GM19025 (cell line): ENCODE data around the gene FLII.
"Not testable (repeated sequence)": the region's sequence is repeated elsewhere in the genome, so short reads cannot be mapped to it uniquely, and the experiment has no call there.

Experiments
- ATAC-seq: cut with Tn5 transposase; IDR thresholded peaks from one replicate; pipeline ENCODE4 v1.9.1; 2021; ENCODE audit warnings: mild to moderate bottlenecking, low read depth, moderate library complexity; ENCODE audit not compliant: unreplicated experiment

FLII gene

DNA sequence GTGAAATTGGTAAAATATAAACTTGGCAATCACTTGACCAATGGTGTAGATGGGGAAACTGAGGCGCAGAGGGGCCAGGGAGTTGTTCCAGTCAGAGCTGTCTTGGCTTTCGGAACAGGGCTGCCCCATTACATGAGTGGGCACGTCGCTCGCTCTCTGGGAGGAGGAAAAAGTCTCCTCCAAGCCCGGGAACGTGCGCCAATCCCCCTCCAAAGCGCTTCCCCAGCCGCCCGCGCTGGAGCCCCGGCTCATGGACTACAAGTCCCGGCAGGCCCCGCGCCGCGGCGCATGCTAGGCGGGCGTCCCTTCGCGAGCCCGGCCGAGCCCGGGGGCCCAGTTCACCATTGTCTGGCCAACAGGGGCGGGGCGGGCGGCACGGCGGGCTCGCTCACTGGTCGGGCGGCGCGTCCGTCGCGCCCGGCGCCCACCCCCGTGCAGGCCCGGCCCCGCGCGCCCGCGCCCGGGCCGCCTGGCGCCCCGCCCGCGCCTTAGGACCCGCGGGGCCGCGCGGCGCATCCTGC lies 33.4 kb downstream of the FLII start, which contains the start of gene LLGL1:
Gene LLGL1 (plus strand): TSS at position 515 of the 521 bp plus-strand sequence. CDS start 48 bp downstream, outside the sequence.
- peak; percentile 93 for ATAC-seq

DNA sequence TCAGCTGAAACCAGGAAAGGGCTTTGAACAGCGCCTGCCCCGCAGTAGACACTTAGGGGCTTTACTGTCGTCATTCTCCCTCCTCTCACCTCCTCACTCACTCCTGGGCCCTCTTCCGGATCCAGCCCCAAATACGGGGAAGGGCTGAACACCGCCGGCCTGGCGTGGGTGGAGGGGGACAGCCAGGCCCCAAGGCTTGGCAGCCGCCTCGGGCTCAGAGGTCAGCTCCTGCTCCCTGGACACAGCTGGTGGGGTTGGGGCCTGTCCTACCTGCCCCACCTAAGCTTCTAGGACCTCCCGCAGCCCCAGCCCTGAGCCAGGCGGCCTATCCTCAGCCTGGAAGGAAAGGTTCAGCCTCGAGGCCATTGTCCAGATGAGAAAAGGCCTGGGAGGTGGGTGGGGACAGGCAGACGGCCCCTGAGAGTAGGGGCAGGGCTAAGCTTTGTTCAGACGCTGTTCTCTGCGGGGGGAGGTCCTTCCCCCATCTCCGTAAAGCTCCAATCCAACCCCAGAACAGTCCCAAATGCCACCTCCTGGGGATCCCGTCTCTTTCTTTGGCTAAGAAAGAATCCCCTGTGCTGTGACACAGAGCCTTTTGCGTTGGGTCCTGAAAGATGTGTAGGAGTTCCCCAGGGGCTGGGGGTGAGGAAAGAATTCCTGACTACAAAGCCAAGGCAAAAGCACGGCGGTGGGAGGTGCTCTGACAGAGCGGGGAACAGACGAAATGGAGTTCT lies 34.0 kb downstream of the FLII start:
- ATAC-seq = no peak

DNA sequence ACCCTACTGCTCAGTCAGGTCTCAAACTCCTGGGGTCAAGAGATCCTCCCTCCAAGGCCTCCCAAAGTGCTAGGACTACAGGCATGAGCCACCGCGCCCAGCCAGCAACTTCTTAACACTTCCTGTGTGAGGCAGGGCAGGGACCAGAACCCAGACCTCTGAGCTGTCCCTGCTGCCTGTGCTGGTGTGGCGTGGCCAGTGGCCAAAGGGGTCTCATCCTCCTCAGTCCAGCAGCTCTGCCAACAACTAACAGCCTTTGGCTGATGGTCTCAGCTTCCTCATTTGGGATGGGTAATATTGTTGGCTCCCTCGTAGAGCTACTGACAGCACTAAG lies 34.5 kb downstream of the FLII start:
- ATAC-seq = no peak

DNA sequence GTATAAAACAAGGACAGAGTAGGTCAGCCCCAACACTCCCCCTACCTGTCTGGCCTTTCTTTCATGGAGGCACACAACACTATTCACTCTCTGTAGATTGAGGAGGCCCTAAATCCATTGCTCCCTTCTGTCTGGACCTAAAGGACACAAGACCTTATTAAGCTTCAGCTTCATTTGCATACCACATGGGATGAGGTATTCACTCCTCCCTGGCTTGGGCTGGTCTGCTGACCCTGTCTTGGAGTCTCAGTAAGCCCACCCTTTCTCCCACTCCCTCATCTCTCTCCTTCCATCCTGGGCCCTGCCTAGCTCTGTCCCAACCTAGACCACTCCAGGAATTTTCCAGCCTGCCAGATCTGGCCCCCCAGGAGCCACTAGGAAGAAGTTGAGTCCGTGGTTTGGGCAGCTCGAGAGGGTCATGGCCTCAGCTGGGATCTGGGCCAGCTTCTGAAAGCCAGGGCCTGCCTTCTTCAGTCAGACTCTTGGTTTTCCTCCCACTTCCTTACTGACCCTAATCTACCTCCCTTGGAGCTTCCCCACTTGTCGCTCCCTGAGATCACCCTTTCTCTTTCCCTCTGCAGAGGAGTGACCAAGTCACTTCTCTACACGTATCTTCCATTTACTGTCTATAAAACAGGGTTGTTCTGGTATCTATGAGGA lies 39.7 kb downstream of the FLII start:
- no peak for ATAC-seq

DNA sequence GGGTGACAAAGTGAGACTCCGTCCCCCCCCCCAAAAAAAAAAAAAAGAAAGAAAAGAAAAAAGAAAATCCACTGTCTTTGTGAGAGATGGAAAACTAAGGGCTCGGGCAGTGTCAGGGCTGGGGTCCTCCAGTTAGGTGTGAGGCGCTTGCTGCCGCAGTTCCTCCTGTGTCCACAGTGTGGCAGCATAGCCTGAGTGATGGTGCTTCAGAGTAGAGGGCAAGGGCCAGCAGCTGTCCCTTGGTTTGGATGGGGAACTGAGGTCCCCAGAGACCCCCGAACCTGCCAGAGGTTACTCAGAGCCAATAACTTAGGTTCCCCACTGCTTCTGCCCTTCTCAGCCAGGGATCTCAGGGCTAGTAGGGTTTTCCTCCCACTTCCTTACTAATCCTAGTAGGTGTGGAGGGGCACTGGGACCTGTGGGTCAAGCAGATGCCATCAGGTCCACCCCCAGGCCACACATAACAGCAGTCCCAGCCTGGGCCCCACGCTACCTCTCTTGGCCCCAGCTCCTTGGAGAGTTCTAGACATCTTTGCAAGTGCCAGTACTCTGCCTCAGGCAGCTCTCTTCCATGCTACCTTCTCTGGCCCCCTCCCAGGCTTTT lies 41.0 kb downstream of the FLII start:
- ATAC-seq = no peak

DNA sequence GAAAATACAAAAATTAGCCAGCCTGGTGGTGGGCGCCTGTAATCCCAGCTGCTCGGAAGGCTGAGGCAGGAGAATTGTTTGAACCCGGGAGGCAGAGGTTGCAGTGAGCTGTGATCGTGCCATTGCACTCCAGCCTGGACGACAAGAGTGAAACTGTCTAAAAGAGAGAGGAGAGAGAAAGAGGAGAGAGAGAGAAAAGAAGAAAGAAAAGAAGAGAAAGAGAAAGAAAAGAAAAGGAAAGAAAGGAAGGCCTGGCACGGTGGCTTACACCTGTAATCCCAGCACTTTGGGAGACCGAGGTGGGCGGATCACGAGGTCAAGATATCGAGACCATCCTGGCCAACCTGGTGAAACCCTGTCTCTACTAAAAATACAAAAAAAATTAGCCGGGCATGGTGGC lies 41.6 kb downstream of the FLII start:
- not testable (repeated sequence) for ATAC-seq

DNA sequence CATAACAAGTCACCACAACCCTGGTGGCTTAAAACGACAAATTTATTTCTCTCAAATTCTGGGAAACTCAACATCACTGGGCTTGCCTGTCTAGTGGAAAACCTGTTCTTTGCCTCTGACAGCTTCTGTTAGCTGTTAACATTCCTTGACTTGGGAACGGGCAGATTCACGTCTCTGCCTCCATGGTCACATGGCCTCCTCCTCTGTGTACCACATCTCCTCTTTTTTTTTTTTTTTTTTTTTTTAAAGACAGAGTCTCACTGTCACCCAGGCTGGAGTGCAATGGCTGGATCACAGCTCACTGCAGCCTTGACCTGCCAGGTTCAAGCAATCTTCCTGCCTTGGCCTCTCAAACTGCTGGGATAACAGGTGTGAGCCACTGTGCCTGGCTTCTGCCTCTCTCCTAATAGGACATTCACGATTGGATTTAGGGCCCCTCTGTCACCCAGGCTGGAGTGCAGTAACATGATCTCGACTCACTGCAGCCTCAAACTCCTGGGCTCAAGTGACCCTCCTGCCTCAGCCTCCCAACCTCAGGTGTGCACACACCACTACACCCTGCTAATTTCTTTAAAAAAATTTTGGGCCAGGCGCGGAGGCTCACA lies 44.8 kb downstream of the FLII start:
- ATAC-seq = no peak

DNA sequence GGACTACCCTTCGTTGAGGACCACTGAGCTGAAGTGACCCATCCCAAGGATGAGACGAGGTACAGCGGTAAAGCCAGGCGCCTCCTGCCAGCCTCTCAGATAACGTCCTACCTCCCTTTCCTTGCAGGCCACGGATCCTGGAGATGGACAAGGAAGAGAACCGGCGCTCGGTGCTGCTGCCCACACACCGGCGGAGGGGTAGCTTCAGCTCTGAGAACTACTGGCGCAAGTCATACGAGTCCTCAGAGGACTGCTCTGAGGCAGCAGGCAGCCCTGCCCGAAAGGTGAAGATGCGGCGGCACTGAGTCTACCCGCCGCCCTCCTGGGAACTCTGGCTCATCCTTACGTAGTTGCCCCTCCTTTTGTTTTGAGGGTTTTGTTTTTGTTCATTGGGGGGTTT lies 50.4 kb downstream of the FLII start:
- no peak for ATAC-seq

DNA sequence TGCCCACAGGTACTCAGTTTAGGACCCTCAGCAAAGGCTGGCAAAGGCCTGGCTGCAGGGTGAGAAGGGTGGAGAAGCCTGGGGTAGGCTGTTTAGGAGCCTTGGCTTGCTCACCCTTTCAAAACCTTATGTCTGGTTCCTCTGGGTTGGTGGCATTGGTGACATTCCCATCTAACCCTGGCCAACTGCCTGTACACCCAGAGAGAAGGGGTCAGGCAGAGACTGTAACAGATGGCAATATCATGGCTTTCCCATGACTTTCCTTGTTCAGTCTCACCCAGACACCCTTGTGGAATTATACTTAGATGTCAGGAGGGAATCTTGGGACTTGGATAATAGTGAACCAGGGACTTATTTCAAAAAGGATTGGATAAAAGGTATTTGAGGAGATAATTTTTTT lies 51.6 kb downstream of the FLII start:
- ATAC-seq = no peak

DNA sequence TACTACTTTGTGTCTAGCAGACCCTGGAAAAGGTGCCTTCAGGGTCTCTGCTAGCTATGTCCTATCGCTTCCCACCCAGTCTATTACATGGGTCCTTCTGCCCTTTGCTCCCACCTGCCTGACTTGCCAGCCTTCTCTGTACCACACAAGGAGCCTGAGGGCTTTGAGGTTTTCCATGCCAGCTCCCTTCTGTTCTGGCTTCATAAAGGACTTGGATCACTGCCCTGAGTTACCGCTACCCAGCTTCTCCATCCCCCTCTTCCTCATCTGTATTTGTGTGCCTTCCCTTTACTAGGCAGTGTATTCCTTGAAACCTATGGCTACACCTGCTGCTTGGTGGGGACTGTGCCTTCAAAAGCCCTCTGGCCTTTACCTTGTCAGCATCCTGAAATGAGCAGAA lies 52.7 kb downstream of the FLII start:
- ATAC-seq = no peak

DNA sequence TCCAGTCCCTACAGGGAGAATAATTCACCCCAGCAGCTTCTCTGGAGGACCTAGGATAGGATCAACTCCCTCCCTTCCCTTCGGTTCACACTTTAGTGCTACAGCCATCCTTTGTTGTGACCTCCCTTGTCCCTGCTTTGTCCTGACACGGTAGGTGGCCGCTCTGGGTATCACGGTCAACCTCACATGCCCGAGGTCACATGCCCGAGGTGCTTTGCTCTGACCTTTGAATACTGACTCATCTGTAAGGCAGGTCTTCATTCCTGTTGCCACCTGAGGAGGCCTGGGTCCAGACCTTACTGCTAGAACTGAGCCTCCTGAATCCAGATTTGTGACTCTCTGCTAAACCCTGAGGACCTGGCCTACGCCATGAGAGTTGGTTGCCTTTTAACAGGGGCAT lies 55.2 kb downstream of the FLII start:
- ATAC-seq = no peak

DNA sequence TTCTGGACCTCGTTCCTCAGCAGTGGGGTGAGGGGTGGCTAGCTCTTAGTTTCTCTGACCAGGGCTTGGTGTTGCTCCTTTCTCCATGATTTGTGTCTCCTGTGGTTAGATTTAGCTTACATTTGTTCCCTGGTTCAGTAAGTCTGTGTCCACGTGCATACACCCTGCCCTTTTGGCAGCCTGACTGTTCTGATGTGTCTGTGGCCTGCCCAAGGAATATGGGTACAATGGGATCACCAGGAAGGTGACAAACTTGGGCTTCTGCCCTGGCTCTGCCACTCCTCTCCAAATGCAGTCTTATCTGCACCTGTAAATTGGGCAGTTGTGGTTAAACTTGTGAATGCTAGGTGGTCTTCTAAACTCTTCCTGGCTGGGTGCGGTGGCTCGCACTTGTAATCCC lies 57.4 kb downstream of the FLII start:
- no peak for ATAC-seq

DNA sequence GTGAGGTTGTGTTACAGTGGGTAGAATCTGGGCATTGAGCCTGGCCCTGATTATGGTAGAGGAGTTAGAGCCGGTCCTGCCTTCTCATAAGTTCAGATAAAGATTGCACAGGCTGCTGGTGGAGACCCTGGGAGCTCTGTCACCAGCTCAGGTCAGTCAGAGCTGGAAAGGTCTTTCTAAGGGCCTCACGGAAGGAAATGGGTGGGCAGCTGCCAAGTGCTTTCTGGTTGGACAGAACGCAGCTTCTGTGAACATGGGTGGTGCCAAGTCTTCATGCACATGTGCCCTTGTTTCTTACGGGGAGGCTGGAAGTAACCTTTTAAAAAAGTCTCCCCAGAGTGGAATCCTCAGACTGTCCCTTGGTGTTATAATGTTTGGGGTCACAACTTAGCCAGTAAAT lies 60.0 kb downstream of the FLII start:
- no peak for ATAC-seq

DNA sequence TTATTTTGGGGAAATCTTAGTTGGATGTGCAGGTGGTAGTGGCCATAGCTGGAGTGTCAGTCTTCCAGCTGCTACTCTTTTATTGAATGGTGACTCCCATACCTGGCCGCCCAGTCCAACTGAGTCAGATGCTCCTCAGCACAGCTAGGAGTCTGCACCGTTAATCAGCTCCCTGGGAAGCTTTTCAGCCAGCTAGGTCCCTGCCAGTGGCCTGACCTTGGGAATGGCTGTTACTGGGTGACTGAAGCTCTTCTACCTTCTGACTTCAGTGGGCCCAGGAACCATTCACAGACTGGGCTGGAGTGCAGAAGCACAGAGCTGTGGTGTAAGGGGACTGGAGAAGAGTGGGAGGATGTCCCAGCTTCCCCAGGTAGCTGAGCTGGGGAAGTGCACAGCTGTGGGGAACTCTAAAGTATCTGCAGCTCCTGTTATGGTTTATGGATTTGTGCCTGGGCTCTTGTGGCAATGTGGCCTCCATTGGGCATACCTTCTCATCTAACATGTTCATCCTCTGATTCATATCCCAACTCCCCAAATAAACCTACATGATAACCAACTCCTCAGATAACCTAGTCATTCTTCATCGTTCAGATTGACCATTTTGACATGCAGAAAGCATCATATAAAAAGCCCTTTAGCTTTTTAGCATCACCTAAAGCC lies 60.9 kb downstream of the FLII start:
- ATAC-seq = no peak

DNA sequence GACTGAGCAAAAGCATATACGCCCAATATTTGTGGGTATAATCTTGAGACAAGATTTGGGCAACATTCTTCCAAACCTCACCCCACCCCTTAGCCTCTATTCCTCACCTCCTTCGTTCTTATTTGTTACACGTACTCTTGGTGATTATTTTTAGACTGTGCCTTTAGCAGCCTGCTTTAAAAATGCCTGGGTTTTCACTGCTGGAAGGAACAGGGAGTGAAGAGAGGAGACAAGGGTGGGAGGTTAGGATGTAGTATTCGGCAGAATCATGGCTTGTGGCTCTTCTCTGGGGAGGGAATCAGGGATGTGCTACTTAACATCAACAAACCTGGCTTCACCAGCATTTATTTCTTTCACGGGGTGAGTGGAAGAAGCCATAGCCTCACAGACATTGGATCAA lies 63.3 kb downstream of the FLII start:
- ATAC-seq = no peak
